Measurements from ENCODE around the gene ZC3H12D.
"Not testable (repeated sequence)": the region's sequence is repeated elsewhere in the genome, so short reads cannot be mapped to it uniquely, and the experiment has no call there.

The ZC3H12D gene

DNA sequence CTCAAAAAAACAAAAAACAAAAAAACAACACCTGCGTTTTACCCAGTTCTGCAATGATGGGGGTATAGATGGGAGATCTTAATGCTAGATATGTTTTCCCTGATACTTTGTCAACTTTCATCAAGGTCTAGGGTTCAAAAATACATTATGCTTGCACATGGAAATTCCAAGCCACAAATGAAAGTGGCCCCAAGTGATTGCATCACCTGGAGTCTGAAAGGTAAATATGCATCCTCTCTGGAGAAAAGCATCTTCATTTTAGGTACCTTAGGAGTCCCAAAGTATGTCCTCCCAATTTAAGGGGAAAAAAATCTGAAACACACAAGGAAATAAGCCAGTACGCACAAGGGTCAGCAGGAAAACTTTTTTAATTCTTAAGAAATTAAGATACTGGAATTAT is 12.6 kb upstream of the ZC3H12D start:
- DNase-seq (ENCODE audit: low spot score) = no peak
- WGBS, 2 donors (ENCODE audit: extremely low coverage in 2 of 2, insufficient read length in 2 of 2, insufficient replicate concordance in 1 of 2) = no CpG with 5 or more reads among the region's 2 CpGs

GRCh38 chr6:149496597-149496996 is 11.8 kb upstream of the ZC3H12D start:
- not testable (repeated sequence) for H2BK15ac ChIP-seq (ENCODE audit: low read length); H3K9me3 ChIP-seq (replicated peaks in 1 of 2; ENCODE audit: control insufficient read depth in 2 of 2, insufficient read depth in 1 of 2, low read depth in 1 of 2, low read length in 2 of 2); DNase-seq (ENCODE audit: low spot score); H2AFZ ChIP-seq (ENCODE audit: low read length); H2BK12ac ChIP-seq (ENCODE audit: low read length); H2BK120ac ChIP-seq (ENCODE audit: low read depth, low read length); H3K18ac ChIP-seq (ENCODE audit: low read length); H3K14ac ChIP-seq (ENCODE audit: low read length); H3K9ac ChIP-seq (ENCODE audit: low read depth, low read length, poor library complexity); H3K4me1 ChIP-seq (ENCODE audit: control insufficient read depth in 2 of 2, insufficient read depth in 1 of 2, low read depth in 1 of 2, low read length in 2 of 2); H3K79me1 ChIP-seq (ENCODE audit: low read depth, low read length); H4K91ac ChIP-seq (ENCODE audit: low read depth, low read length, poor library complexity); H3K27me3 ChIP-seq (ENCODE audit: control insufficient read depth in 3 of 3, insufficient read depth in 3 of 3, low read depth in 1 of 3, low read length in 3 of 3); H3K4ac ChIP-seq (ENCODE audit: low read length); H4K8ac ChIP-seq (ENCODE audit: low read depth, low read length); H3K23ac ChIP-seq (ENCODE audit: low read depth, low read length, poor library complexity); H3K4me2 ChIP-seq (ENCODE audit: insufficient read depth, low read length, poor library complexity, severe bottlenecking); H2AK5ac ChIP-seq (ENCODE audit: low read depth, low read length); H3K4me3 ChIP-seq (ENCODE audit: low read length in 2 of 2); H2BK5ac ChIP-seq (ENCODE audit: low read length); H3K27ac ChIP-seq (replicated peaks; ENCODE audit: low read length)
- no CpG with 5 or more reads among the region's 6 CpGs for WGBS, 2 donors (ENCODE audit: extremely low coverage in 2 of 2, insufficient read length in 2 of 2, insufficient replicate concordance in 1 of 2)
- H3K36me3 ChIP-seq (replicated peaks in 1 of 2; ENCODE audit: control insufficient read depth in 2 of 2, insufficient read depth in 2 of 2, low read length in 2 of 2) = peaks cover 0 to 10% of the 10 kb centered on the region in 2 donors

More for the DNA sequence above, 12.6 kb upstream of the ZC3H12D start:
- Histone ChIP-seq H3K27ac (replicated peaks; ENCODE audit: low read length) (no peak overlapping the region), H3K36me3 (replicated peaks in 1 of 2; ENCODE audit: control insufficient read depth in 2 of 2, insufficient read depth in 2 of 2, low read length in 2 of 2) (peaks cover 0 to 10% of the 10 kb centered on the region in 2 donors), H2AFZ (ENCODE audit: low read length) (no peak overlapping the region), H2BK120ac (ENCODE audit: low read depth, low read length) (no peak overlapping the region), H3K9ac (ENCODE audit: low read depth, low read length, poor library complexity) (no peak overlapping the region), H2BK5ac (ENCODE audit: low read length) (no peak overlapping the region), H2BK15ac (ENCODE audit: low read length) (no peak overlapping the region), H3K4me3 (ENCODE audit: low read length in 2 of 2) (no peak overlapping the region), H3K79me1 (ENCODE audit: low read depth, low read length) (no peaks in the 10 kb centered on the region), H3K14ac (ENCODE audit: low read length) (no peak overlapping the region), H2BK12ac (ENCODE audit: low read length) (no peak overlapping the region), H2AK5ac (ENCODE audit: low read depth, low read length) (no peak overlapping the region), H4K91ac (ENCODE audit: low read depth, low read length, poor library complexity) (no peak overlapping the region), H3K18ac (ENCODE audit: low read length) (no peak overlapping the region), H3K4ac (ENCODE audit: low read length) (no peak overlapping the region), H3K4me1 (ENCODE audit: control insufficient read depth in 2 of 2, insufficient read depth in 1 of 2, low read depth in 1 of 2, low read length in 2 of 2) (no peaks in the 10 kb centered on the region), H3K9me3 (replicated peaks in 1 of 2; ENCODE audit: control insufficient read depth in 2 of 2, insufficient read depth in 1 of 2, low read depth in 1 of 2, low read length in 2 of 2) (no peaks in the 10 kb centered on the region), H3K4me2 (ENCODE audit: insufficient read depth, low read length, poor library complexity, severe bottlenecking) (no peak overlapping the region), H3K27me3 (ENCODE audit: control insufficient read depth in 3 of 3, insufficient read depth in 3 of 3, low read depth in 1 of 3, low read length in 3 of 3) (no peaks in the 10 kb centered on the region), H3K23ac (ENCODE audit: low read depth, low read length, poor library complexity) (no peak overlapping the region), H4K8ac (ENCODE audit: low read depth, low read length) (no peak overlapping the region)

DNA sequence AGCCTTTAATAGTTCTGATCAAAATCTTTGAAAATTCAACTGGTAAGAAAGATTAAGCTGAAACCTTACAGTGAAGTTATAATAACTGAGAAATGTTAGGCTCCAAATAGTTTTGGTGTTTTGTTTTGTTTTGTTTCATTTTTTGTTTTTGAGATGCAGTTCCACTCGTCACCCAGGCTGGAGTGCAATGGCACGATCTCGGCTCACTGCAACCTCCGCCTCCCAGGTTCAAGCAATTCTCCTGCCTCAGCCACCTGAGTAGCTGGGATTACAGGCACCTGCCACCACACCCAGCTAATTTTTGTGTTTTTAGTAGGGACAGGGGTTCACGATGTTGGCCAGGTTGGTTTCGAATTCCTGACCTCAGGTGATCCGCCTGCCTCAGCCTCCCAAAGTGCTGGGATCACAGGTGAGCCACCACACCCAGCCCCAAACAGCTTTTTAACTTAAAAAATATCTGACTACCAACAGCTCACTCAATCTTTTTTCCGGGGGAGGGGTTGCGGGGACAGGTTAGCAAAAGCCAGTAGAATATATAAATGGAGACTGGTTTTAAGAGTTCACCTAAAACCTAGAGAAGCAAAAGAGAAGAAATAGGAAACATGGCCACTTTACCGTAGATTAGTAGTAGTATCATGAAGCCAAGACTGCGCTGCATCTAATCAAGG is 10.7 kb upstream of the ZC3H12D start:
- H4K91ac ChIP-seq (ENCODE audit: low read depth, low read length, poor library complexity); H3K4me2 ChIP-seq (ENCODE audit: insufficient read depth, low read length, poor library complexity, severe bottlenecking); H2BK12ac ChIP-seq (ENCODE audit: low read length): not testable (repeated sequence)

DNA sequence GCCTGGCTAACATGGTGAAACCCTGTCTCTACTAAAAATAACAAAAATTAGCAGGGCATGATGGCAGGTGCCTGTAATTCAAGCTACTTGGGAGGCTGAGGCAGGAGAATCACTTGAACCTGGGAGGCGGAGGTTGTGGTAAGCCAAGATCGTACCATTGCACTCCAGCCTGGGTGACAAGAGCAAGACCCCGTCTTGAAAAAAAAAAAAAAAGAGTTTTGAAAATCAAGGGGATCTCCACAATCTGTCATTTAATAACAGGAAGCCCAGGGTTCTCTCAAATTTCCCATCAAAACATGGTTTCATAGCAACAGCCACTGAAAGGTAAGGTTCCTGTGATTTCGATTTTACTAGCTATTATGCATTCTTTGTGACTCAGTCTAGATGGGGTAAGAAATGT is 10.0 kb upstream of the ZC3H12D start:
- WGBS, 2 donors (ENCODE audit: extremely low coverage in 2 of 2, insufficient read length in 2 of 2, insufficient replicate concordance in 1 of 2) = no CpG with 5 or more reads among the region's 4 CpGs
- not testable (repeated sequence) for H3K9me3 ChIP-seq (replicated peaks in 1 of 2; ENCODE audit: control insufficient read depth in 2 of 2, insufficient read depth in 1 of 2, low read depth in 1 of 2, low read length in 2 of 2); H3K79me1 ChIP-seq (ENCODE audit: low read depth, low read length); H2BK120ac ChIP-seq (ENCODE audit: low read depth, low read length); H4K91ac ChIP-seq (ENCODE audit: low read depth, low read length, poor library complexity); H3K27me3 ChIP-seq (ENCODE audit: control insufficient read depth in 3 of 3, insufficient read depth in 3 of 3, low read depth in 1 of 3, low read length in 3 of 3); H3K4me3 ChIP-seq (ENCODE audit: low read length in 2 of 2); H3K27ac ChIP-seq (replicated peaks; ENCODE audit: low read length); H4K8ac ChIP-seq (ENCODE audit: low read depth, low read length); H2BK12ac ChIP-seq (ENCODE audit: low read length); H3K4me1 ChIP-seq (ENCODE audit: control insufficient read depth in 2 of 2, insufficient read depth in 1 of 2, low read depth in 1 of 2, low read length in 2 of 2); H3K9ac ChIP-seq (ENCODE audit: low read depth, low read length, poor library complexity); H2BK15ac ChIP-seq (ENCODE audit: low read length); DNase-seq (ENCODE audit: low spot score); H2AFZ ChIP-seq (ENCODE audit: low read length); H3K4me2 ChIP-seq (ENCODE audit: insufficient read depth, low read length, poor library complexity, severe bottlenecking); H3K36me3 ChIP-seq (replicated peaks in 1 of 2; ENCODE audit: control insufficient read depth in 2 of 2, insufficient read depth in 2 of 2, low read length in 2 of 2); H3K18ac ChIP-seq (ENCODE audit: low read length); H3K4ac ChIP-seq (ENCODE audit: low read length); H2BK5ac ChIP-seq (ENCODE audit: low read length); H2AK5ac ChIP-seq (ENCODE audit: low read depth, low read length); H3K23ac ChIP-seq (ENCODE audit: low read depth, low read length, poor library complexity); H3K14ac ChIP-seq (ENCODE audit: low read length)

More for the DNA sequence above, 10.7 kb upstream of the ZC3H12D start:
- not testable (repeated sequence) for H2BK120ac ChIP-seq (ENCODE audit: low read depth, low read length); H4K8ac ChIP-seq (ENCODE audit: low read depth, low read length); H3K9me3 ChIP-seq (replicated peaks in 1 of 2; ENCODE audit: control insufficient read depth in 2 of 2, insufficient read depth in 1 of 2, low read depth in 1 of 2, low read length in 2 of 2); H3K18ac ChIP-seq (ENCODE audit: low read length); H3K4me1 ChIP-seq (ENCODE audit: control insufficient read depth in 2 of 2, insufficient read depth in 1 of 2, low read depth in 1 of 2, low read length in 2 of 2); H3K27ac ChIP-seq (replicated peaks; ENCODE audit: low read length); H3K27me3 ChIP-seq (ENCODE audit: control insufficient read depth in 3 of 3, insufficient read depth in 3 of 3, low read depth in 1 of 3, low read length in 3 of 3); H3K4ac ChIP-seq (ENCODE audit: low read length); H3K79me1 ChIP-seq (ENCODE audit: low read depth, low read length); H3K36me3 ChIP-seq (replicated peaks in 1 of 2; ENCODE audit: control insufficient read depth in 2 of 2, insufficient read depth in 2 of 2, low read length in 2 of 2); H3K14ac ChIP-seq (ENCODE audit: low read length); H2BK15ac ChIP-seq (ENCODE audit: low read length); H2AFZ ChIP-seq (ENCODE audit: low read length); H2BK5ac ChIP-seq (ENCODE audit: low read length); H3K23ac ChIP-seq (ENCODE audit: low read depth, low read length, poor library complexity); H3K9ac ChIP-seq (ENCODE audit: low read depth, low read length, poor library complexity); DNase-seq (ENCODE audit: low spot score); H2AK5ac ChIP-seq (ENCODE audit: low read depth, low read length); H3K4me3 ChIP-seq (ENCODE audit: low read length in 2 of 2)
- no CpG with 5 or more reads among the region's 11 CpGs for WGBS, 2 donors (ENCODE audit: extremely low coverage in 2 of 2, insufficient read length in 2 of 2, insufficient replicate concordance in 1 of 2)
